HepG2 (cell line): ENCODE data around the gene NAIF1. TPM values are rescaled to one million over a fixed set of nuclear protein-coding genes. Genes with fewer than 3 reads are reported as not detected.

Experiments used
- BRD4 ChIP-seq: sonication (generic); formaldehyde crosslinking; IDR thresholded peaks from 2 replicates; pipeline ENCODE4 v1.4.0; 2020; ENCODE audit warnings: missing genetic modification reagents
- LCORL ChIP-seq, 2 experiments: fragments of 450-650 bp in 1 of 2; sonication (generic) in 1 of 2; formaldehyde crosslinking in 1 of 2; IDR thresholded peaks; 2 replicates each; pipeline versions ENCODE4 v1.5.0 to v1.6.1; 2017 to 2020; ENCODE audit warnings: antibody characterized with exemption in 1 of 2, missing genetic modification reagents in 1 of 2
- MLXIP ChIP-seq: sonication (generic); formaldehyde crosslinking; IDR thresholded peaks from 2 replicates; pipeline ENCODE4 v1.9.0; 2021; ENCODE audit warnings: missing genetic modification reagents, borderline replicate concordance
- NPAS2 ChIP-seq: sonication (generic); formaldehyde crosslinking; IDR thresholded peaks from 2 replicates; pipeline ENCODE4 v1.8.0; 2022; ENCODE audit warnings: mild to moderate bottlenecking, missing genetic modification reagents, borderline replicate concordance
- PAXIP1 ChIP-seq: sonication (generic); formaldehyde crosslinking; conservative IDR thresholded peaks from 2 replicates; pipeline ENCODE4 v1.4.0; 2020; ENCODE audit warnings: mild to moderate bottlenecking, missing genetic modification reagents, moderate library complexity
- PCBP1 ChIP-seq: fragments of 200-400 bp; formaldehyde crosslinking; IDR thresholded peaks from 2 replicates; pipeline ENCODE4 v1.6.1; 2017; ENCODE audit warnings: mild to moderate bottlenecking, low read depth, low read length, borderline replicate concordance
- PHF8 ChIP-seq: sonication (generic); formaldehyde crosslinking; IDR thresholded peaks from 2 replicates; pipeline ENCODE4 v1.5.0; 2020; ENCODE audit warnings: missing genetic modification reagents
- SP2 ChIP-seq: sonication (generic); formaldehyde crosslinking; IDR thresholded peaks from 2 replicates; pipeline ENCODE4 v1.5.1; 2020; ENCODE audit warnings: mild to moderate bottlenecking, missing genetic modification reagents
- THAP8 ChIP-seq: sonication (generic); formaldehyde crosslinking; IDR thresholded peaks from 2 replicates; pipeline ENCODE4 v1.5.1; 2020; ENCODE audit warnings: missing genetic modification reagents, mild to moderate bottlenecking, borderline replicate concordance
- ZC3H13 ChIP-seq: sonication (generic); formaldehyde crosslinking; IDR thresholded peaks from 2 replicates; pipeline ENCODE4 v1.8.1; 2023; ENCODE audit warnings: mild to moderate bottlenecking, missing genetic modification reagents, moderate library complexity
- ZFP90 ChIP-seq: sonication (generic); formaldehyde crosslinking; IDR thresholded peaks from 2 replicates; pipeline ENCODE4 v1.8.0; 2022; ENCODE audit warnings: missing genetic modification reagents, mild to moderate bottlenecking, inconsistent platforms, borderline replicate concordance
- ZKSCAN1 ChIP-seq: fragments of 150-350 bp; IDR thresholded peaks from 2 replicates; pipeline ENCODE4 v1.6.1; 2014; ENCODE audit warnings: low read length
- ZNF143 ChIP-seq: sonication (generic); formaldehyde crosslinking; IDR thresholded peaks from 2 replicates; pipeline ENCODE4 v1.4.0; 2020; ENCODE audit warnings: missing genetic modification reagents
- ZNF770 ChIP-seq: sonication (generic); formaldehyde crosslinking; IDR thresholded peaks from 2 replicates; pipeline ENCODE4 v1.5.0; 2020; ENCODE audit warnings: mild to moderate bottlenecking, missing genetic modification reagents
- ZNF83 ChIP-seq: sonication (generic); formaldehyde crosslinking; IDR thresholded peaks from 2 replicates; pipeline ENCODE4 v1.4.0; 2020; ENCODE audit warnings: missing genetic modification reagents, mild to moderate bottlenecking, borderline replicate concordance
- polyA plus RNA-seq, 8 experiments: library from polyadenylated mRNA; depleted of rRNA in 3 of 8; stranded (reverse) in 7 of 8; unstranded in 1 of 8; fragments of >200 nt; fragmentation: Illumina TruSeq in 4 of 8; extraction: Trizol in 4 of 8; gene quantifications; 2 replicates each; pipeline versions ENCODE4 v1.2.1 to v1.2.3, GENCODE V29; 2011 to 2016; ENCODE audit warnings: low read depth in 4 of 8, missing spikeins in 1 of 8, mixed read lengths in 1 of 8; ENCODE audit not compliant: insufficient read depth in 1 of 8
- total RNA-seq, 5 experiments: library from RNA; depleted of rRNA; stranded (reverse); fragments of >200 nt; fragmentation: Illumina TruSeq; extraction: Trizol; gene quantifications; 2 replicates each; pipeline ENCODE4 v1.2.3, GENCODE V29; 2016; ENCODE audit warnings: low read depth in 1 of 5
- TF ChIP-seq, protein P1 (sequence below): sonication (generic); formaldehyde crosslinking; IDR thresholded peaks from 2 replicates; pipeline ENCODE4 v1.4.0; 2020; ENCODE audit warnings: missing genetic modification reagents, borderline replicate concordance

Gene NAIF1
- total and polyA plus RNA-seq, 2 of the 13 experiments (the other 11 are each of a cell fraction or from before 2014, with no cell fraction given), result 6.0 to 6.9 TPM

DNA sequence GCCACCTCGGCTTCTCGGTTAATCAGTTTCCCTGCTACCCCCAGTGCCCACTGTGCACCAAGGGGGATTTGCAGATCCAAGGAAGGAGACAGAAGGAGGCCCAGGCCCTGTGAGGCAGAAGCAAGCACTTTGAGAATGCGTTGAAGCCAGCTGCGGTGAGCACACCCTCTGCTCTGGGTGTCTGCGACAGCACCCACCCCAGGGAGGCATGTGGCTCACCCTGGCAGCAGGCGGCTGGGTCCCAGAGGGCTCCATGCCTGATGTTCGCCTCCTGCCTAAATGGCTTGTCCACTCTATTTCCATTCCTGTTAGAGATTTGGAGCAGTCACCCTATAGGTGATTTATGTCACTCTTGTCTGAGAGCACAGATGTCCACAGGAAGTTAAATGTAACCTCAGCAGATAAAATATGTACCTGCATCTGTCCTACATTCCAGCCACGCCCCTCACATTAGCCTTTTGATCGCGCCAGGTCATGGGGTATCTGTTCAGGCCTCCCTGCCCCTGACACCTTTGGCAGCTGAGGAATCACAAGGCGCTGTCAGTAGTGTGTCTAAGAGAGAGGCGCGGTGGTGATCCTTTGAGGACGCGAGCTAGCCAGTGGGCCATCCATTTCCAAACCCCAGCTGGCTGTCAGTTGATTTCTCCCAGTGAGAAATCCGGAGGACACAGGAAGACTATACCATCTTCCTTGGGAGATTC lies 32.3 kb upstream of the NAIF1 start (continued):
- no peak for TF ChIP-seq ZNF83 (CRISPR knock-in tag)
- TF ChIP-seq ZNF770, result no peak
- TF ChIP-seq ZFP90 (CRISPR knock-in tag), result no peak
- no peak for TF ChIP-seq NPAS2
- no peak for TF ChIP-seq PCBP1
- TF ChIP-seq PAXIP1 (CRISPR knock-in tag), result no peak
- TF ChIP-seq, protein P1, sequence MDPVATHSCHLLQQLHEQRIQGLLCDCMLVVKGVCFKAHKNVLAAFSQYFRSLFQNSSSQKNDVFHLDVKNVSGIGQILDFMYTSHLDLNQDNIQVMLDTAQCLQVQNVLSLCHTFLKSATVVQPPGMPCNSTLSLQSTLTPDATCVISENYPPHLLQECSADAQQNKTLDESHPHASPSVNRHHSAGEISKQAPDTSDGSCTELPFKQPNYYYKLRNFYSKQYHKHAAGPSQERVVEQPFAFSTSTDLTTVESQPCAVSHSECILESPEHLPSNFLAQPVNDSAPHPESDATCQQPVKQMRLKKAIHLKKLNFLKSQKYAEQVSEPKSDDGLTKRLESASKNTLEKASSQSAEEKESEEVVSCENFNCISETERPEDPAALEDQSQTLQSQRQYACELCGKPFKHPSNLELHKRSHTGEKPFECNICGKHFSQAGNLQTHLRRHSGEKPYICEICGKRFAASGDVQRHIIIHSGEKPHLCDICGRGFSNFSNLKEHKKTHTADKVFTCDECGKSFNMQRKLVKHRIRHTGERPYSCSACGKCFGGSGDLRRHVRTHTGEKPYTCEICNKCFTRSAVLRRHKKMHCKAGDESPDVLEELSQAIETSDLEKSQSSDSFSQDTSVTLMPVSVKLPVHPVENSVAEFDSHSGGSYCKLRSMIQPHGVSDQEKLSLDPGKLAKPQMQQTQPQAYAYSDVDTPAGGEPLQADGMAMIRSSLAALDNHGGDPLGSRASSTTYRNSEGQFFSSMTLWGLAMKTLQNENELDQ (CRISPR knock-in tag), result no peak
- TF ChIP-seq SP2 (CRISPR knock-in tag), result no peak
- TF ChIP-seq THAP8 (CRISPR knock-in tag), result no peak
- no peak for TF ChIP-seq PHF8
- TF ChIP-seq ZNF143 (CRISPR knock-in tag), result no peak
- no peak for TF ChIP-seq ZKSCAN1
- TF ChIP-seq ZC3H13 (CRISPR knock-in tag), result 0 out of 2 replicates have a peak, but pooled peaks have one; percentile 6
- no peak for TF ChIP-seq LCORL (IDR thresholded peaks at IDR 0.05)
- TF ChIP-seq LCORL (CRISPR knock-in tag; IDR thresholded peaks at IDR 0.05), result no peak
- TF ChIP-seq BRD4 (CRISPR knock-in tag), result no peak
- TF ChIP-seq MLXIP (CRISPR knock-in tag), result no peak
